HG03108 (cell line): ENCODE data around the gene SLC44A4.

Experiments used
- ATAC-seq: cut with Tn5 transposase; IDR thresholded peaks from one replicate; pipeline ENCODE4 v1.9.1; 2021; ENCODE audit warnings: moderate library complexity; ENCODE audit not compliant: unreplicated experiment

Gene SLC44A4

DNA sequence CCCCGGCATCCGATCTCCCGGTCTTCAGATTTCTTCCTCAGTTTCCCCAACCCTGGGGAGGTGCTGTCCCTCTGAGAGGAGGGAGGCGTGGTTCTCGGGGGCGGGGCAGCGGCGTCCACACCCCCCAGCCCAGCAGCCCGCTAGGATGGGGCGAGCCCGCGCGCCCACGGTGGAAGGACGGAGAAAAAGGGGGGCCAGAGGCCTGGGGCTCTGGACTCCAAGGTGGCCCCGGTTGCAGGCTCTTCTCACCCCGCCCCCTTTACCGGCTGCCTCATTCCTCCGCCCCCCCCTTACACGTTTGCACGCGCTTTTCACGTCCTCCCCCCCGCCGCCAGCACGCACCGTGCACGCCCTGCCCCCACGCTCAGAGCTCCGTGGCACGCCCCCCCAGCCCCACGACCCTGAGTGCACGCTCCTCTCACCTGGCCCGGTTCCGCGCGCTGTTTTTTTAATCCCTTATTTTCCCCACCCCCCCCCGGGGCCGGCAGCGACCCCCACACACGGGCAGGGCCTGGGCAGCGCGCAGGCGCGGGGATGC, 22.7 kb upstream of the SLC44A4 start:
- ATAC-seq: no peak

DNA sequence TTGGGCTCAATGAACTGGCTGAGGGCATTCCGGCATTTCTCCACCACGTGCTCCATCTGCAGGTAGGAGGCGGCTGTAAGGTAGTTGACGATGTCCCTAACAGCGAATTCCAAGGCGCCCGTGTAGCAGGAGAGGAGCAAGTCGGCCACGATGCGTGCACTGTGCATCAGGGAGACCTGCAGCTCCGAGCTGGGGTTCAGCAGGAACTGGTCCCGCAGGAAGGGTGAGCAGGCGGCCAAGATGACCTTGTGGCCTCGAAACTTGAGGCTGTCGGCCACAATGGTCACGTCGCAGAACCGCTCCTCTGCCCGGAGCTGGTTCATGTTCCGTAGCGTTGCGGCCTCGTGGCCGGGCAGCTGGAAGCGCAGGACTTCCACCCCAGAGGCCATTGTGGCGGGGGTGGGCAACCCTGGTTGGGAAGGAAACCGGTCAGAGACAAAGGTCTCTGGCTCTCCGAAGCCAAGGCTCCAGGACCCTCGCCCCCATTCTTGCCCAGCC, 22.2 kb upstream of the SLC44A4 start:
- no peak for ATAC-seq

DNA sequence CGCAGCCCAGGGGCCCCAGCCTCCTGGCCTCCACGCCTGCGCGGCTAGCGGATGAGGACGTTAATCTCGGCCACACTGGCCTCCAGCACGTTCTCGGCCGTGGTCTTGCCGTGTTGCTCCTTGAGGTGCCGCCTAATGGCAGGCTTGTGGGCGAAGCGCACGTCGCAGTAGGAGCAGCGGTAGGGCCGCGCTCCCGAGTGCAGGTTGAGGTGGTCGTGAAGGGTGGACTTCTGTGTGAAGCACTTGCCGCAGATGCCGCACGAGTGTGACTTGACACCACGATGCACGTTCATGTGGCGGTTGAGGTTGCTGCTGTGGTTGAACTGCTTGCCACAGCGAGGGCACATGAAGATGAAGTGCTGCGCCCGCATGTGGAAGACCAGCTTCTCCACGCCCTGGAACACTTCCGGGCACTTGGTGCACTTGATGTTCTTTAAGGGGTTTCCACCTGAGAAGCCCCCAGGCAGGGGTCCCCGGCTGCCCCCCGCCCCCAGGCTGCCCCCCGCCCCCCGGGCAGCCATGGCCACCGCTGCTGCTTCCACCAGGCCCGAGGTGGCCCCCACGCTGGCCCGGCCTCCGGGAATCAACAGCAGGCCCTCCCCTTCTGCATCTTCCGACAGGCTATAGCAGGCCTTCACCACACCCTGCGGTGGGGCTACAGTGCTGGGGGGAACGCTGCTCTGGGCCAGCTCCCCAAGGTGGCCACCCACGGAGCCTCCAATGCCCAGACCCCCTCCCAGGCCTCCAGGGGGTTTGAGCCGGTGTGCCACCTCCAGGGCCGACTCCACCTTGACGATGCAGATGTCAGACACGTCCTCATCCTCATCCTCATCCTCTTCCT, 21.3 kb upstream of the SLC44A4 start:
- ATAC-seq: no peak

GRCh38 chr6:31899215-31899614, 20.4 kb upstream of the SLC44A4 start:
- ATAC-seq: no peak

DNA sequence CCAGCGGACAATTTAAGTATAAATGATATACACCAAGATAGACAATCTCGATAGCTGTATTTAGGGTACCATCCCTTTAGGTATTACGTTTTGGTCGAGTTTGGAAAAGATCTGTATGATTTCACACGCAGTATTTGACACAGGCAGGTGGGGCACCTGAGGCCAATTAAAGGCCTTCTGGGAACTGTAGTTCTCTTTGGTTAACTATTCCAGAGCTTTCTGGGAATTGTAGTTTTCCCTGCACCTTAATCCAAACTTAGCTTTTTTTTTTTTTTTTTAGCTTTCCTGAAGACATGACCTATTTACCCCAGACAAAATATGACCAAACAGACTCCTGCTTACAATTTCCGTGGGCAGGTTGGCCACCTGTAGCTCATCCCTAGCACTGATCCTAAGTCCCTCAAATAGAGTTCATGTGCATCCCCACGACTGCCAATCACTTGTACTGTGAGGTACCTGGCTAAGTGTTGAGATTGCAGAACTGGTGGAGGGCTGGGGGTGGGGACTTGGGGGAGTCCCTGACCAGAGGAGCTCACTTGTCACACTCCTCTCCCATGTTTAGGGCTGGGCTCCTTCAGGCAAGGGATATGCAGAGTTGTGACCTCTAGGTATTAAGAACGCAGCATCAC, 19.7 kb upstream of the SLC44A4 start:
- ATAC-seq: no peak

GRCh38 chr6:31897612-31898382, 19.0 kb upstream of the SLC44A4 start, which contains the start of gene EHMT2:
EHMT2 (minus strand) TSS chr6:31897698; CDS start chr6:31897677, 21 bp downstream.
- ATAC-seq: peak; percentile 42

GRCh38 chr6:31896856-31897611, 18.2 kb upstream of the SLC44A4 start:
- ATAC-seq: no peak

DNA sequence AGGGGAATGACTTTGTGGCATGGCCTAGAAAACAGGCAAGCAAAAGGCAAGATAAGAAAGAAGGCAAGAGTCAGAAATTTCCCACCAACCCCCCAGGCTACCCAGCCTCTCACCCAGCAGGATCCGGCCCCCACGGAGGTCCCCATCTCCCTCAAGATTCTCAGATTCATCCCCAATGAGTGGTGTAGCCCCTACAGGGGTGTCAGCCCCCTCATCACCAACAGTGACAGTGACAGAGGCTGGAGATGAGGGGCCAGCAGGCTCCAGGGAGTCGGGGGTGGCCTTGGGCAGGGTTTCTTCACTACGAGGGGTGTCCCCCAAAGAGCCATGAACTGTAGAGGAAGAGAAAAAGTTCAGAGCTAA, 17.7 kb upstream of the SLC44A4 start:
- no peak for ATAC-seq

DNA sequence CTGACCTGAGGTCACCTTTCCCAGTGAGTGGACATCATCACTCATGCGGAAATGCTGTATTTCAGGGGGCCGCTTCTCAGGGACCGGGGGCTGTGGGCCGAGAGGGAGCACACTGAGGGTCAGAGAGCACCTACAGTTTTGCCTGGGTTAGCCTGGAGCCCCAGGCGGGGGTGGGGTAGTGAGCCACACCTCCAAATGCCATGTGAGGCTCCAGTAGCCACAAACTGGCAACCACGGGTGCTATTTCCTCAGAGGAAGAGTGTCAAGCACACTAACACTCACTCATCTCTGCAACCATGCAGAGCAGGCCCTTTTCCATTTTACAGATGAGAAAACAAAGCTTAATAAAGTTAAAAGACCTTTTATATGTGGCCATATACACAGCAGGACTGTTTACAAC, 14.0 kb upstream of the SLC44A4 start:
- no peak for ATAC-seq

DNA sequence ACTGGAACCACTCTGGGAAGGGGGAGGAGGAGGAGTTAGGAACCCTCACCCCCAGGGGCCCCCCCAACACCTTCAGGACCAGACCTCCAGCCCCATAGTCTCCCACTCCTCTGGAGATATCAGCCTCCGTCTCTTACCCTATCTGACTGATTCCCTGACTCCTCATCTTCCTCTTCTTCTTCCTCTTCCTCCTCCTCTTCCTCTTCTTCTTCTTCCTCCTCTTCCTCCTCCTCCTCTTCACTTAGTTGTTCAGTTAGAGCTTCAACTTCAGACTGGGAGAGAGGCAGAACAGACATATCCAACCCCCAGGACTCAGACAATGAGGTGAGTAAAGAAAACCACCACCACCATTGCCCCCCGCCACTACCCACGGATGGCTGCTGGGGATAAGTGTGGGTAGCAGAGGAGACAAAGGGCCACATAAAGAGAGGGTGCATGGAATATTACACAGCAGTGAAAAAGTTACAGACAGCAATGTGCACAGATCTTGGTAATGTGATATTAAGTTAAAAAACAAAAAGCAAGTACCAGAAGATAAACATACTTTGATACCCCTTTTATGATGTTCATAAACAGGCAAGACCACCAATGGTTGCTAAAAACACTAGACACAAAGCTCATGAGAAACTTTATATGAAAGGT, 10.7 kb upstream of the SLC44A4 start:
- ATAC-seq: no peak

DNA sequence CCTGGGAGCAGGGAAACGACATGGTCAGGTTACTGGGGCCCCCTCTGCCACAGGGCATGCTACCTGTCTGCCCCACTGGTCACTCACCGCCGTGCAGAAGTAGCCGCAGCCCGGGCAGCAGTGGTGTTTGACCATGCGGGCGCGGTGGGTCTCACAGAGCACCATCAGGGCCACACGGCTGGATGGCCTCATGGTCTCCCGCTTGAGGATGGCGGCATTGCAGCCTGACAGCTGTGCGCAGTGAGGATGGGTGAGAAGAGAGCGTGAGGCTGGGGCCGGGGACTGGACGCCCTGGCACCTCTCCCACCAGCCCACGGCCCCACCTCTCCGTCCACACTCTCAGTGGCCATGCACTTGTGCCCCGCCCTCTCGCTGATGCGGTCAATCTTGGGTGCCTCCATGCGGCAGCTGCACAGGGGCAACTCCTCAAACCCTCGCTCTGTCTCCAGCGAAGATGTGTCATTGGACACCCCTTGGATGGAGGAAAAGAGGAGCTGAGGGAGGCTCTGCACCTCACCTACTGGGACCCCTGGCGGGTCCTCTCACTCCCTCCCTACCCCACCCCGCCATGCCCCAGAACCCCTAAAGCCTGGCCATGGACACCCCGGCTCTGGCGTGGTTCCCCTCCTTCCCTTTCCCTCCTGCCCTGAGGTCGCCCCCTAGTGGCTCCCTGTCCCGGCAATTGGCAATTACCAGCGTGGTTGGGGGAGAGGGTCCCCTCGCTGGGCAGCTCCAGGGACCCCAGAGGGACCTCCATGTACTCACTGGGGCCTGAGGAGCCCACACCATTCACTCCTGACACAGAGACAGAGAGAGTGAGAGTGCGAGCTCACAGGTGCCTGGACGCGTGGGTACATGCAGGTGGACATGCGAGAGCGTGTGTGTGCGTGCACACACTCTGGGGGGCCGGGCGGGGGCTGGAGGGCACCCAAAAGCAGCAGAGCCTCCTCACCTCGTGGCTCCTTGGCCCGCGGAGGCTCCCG, 9.8 kb upstream of the SLC44A4 start:
- no peak for ATAC-seq

GRCh38 chr6:31887173-31888007, 8.6 kb upstream of the SLC44A4 start:
- ATAC-seq: no peak

DNA sequence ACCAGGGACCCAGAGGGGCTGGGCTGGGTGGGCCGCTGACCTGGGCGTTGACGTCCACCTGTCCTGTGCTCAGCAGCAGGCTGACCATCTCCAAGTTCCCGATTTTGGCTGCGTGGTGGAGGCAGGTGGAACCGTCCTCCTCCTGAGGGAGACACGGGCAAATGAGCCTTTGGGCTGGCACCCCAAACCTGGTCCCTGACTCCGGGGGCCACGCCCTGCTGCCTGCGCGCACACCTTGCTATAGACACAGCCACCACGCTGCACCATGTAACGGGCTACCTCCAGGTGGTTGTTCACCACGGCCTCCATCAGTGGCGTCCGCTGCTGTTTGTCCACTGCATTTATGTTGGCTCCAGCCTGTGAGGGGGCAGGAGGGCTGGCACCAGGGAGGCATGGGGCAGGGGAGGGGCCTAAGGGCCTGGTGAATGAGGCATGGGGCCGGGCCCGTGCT, 7.8 kb upstream of the SLC44A4 start:
- no peak for ATAC-seq

- ATAC-seq: no peak
These were observed 5.8 kb upstream of the SLC44A4 start for GRCh38 chr6:31884528-31885035.

DNA sequence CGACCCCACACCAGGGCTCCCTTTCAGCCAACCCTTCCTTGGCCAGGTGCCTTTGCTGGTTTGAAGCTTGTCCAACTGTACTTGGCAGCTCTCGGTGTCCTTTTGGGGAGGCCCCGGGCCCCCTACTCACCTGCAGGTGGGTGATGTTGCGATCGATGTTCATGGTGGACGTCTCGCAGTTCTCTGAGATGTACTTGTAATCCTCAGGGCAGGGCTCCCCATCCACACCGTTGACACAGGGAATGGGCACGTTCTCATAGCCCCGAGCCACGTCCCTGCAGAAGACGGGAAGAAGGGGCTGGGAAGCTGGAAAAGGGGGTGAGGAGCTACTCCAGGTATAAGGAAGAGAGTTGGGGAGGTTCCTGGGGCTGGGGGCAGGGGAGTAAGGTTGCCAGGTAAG, 4.9 kb upstream of the SLC44A4 start:
- ATAC-seq: no peak

DNA sequence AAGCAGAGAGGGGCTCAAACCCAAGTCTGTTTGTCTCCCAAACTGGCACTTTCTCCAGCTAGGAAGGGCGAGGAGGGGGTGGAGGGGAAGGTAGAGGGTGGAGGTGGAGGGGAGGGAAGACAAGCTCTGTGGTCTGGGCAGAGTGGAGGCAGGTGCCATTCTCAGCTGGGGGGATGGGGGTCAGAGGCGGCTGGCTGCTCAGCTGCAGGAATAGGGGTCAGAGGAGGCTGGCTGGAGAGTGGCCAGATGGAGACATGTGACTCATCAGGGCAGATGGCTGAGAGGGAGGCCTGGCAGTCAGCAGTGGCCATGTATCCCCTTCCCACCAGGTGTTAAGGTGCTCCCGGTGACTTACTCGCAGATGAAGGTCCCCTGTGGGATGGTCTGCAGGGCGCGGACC, 3.5 kb upstream of the SLC44A4 start:
- ATAC-seq: no peak

DNA sequence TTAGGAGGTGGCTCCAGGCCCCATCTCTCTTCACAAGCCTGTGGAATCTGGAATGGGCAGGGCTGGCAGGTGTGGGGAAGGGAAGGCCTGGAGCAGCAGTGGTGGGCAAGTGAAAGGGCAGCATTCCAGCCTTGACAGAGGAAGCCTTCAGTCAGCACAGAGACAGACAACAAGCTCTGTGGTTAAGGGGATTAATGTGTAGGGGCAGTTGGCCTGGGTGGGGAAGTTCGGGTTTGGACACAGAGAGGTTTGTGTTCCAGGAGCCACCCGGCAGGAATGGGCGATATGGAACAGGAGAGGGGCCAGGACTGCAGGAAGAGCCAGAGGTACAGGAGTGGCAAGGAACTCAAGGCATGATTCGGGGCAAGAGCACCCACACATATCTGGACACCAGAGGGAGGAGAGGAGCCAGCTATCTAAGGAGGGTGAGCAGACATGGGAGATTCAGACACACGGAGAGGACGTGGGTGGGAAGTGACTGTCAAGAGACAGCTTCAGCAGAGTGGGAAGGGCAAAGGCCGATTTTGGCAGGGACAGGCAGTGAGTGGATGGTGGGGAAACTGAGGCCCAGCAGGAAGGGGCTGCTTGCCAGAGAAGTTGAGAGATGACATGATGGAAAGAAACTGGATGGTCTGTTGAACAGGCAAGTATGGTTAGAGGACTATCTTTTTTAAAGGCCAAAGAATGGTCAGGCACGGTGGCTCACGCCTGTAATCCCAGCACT, 2.5 kb upstream of the SLC44A4 start:
- ATAC-seq: no peak
